Retina (tissue), 1 donor: Measurements from ENCODE around the gene ZSWIM1.

Experiments used
- DNase-seq: peaks from one replicate; pipeline ENCODE4 v3.0.0-alpha.2; 2016

Gene ZSWIM1

DNA sequence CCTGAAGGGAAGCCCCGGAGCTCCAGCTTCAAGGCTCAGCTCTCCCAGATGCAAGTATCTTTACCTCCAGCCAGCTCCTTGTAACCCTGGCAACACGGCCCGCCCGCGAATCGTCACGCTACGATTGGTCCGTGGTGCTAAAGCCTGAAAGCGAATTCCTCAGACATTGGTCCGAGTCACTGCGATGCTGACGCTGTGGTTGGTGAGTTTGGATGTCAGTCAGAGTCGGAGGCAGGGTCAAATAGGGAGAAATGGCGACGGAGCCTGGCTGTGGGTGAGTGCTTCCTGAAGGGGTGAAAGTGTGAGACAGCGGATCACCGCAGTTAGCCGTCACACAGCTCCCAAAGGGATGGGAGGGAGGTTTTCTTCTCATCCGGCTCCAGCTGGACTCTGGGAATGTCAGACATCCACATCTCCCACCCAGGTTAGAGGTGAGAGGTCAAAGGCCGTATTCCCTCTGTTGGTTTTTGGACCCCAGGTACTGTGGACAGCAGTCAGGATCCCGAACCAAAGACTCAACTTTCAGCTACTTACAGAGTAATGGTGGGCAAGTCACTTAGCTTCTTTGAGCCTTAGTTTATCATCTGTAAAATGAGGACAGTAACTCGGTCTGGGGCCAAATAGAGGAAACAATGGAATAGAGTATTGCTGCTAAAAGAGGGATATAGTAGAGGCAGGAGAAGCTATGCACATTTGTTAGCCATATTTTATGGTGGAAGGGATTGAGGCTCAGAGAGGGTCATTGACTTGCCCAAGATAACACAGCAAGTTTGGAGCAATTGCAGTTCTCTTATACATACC, at the start of gene ZSWIM1:
Gene ZSWIM1, plus strand, starts transcription at position 240 of the 801 bp plus-strand sequence. CDS start 1,366 bp downstream, outside the sequence.
- DNase-seq = peak; percentile 97

DNA sequence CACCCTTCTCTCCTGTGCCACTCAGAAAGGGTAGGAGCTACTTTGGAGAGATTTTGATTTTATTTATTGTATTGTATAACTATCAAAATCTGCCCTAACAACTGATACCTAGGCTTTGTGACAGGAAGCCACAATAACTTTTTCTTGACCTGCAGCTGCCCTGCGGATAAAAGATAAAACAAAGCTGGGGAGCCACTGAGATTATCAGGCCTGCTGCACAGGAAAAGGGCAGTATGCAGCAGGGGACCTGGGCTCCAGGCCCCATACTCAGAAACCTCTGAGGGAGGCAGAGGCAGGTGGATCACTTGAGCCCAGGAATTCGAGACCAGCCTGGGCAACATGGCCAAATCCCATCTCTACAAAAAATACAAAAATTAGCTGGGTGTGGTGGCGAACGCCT, 48.4 kb upstream of the ZSWIM1 start:
- no peak for DNase-seq

- peak; percentile 91 for DNase-seq
These were observed 47.8 kb upstream of the ZSWIM1 start, which contains the start of gene SNX21 for GRCh38 chr20:45833030-45833882. SNX21 (plus strand) TSS chr20:45833799; CDS start chr20:45833920, 121 bp downstream.

- DNase-seq = peak; percentile 92
These were observed 46.9 kb upstream of the ZSWIM1 start for GRCh38 chr20:45833883-45834796.

- DNase-seq = no peak
These were observed 46.2 kb upstream of the ZSWIM1 start for GRCh38 chr20:45834797-45835161.

DNA sequence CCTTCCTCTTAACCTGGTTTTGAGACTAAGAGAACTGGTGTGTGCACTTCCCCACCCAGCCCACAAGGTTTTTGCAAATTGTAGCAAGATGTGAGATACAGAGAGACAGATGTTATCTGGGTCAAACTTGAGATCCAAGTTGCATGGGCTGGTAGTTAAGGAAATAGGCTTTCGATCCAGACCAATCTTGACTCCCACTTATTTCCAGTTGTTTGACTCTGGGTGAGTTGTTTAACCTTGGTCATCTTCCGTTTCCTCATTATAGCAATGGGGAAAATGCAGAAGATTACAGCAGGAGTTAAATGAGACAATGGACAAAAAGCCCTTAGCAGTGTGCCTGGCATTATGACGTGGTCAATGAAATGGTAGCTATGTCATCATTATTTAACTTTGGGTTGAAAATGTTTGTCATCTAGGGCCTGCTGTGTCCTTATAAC, 45.7 kb upstream of the ZSWIM1 start:
- DNase-seq = no peak

GRCh38 chr20:45835825-45836224, 45.2 kb upstream of the ZSWIM1 start:
- DNase-seq = no peak

- no peak for DNase-seq
These were observed 44.2 kb upstream of the ZSWIM1 start for GRCh38 chr20:45836841-45837240.

DNA sequence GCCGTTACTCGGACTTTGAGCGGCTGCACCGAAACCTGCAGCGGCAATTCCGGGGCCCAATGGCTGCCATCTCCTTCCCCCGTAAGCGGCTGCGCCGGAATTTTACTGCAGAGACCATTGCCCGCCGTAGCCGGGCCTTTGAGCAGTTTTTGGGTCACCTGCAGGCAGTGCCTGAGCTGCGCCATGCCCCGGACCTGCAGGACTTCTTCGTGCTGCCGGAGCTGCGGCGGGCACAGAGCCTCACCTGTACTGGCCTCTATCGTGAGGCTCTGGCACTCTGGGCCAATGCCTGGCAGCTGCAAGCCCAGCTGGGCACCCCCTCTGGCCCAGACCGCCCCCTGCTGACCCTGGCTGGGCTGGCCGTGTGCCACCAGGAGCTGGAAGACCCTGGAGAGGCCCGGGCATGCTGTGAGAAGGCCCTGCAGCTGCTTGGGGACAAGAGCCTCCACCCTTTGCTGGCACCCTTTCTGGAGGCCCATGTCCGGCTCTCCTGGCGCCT, 40.3 kb upstream of the ZSWIM1 start:
- no peak for DNase-seq

- DNase-seq = no peak
These were observed 39.5 kb upstream of the ZSWIM1 start for GRCh38 chr20:45841407-45842129.

DNA sequence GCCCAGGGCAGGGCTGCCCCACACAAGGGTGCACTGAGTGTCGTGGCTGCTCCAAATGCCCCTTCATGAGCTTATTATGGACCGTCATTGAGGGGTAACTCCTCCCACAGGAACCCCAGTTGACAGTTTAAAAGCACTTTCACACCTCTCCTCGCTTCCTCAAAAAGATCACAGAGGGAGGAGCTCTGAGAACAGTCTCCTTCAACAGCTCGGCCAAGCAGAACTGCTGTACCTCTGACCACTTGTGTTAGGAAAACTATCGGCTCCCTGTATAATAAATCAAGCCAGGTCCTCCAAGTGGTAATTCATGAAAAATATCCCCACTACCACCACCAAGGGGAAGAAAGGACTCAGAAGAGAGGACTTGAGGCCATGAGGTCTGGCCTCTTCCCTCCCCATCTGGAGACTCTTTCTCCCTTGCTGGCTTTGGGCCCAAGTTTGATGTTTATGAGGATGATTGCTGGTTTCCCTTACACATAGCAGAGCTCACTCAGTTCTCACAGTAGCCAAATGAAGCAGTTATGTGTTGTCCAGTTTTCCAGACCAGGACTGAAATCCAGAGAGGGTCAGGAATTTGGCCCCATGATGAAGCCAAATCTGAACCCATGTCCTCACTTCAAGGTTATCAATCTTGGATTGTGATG, 38.7 kb upstream of the ZSWIM1 start:
- DNase-seq = no peak

- DNase-seq = no peak
These were observed 37.5 kb upstream of the ZSWIM1 start for GRCh38 chr20:45843506-45843905.

DNA sequence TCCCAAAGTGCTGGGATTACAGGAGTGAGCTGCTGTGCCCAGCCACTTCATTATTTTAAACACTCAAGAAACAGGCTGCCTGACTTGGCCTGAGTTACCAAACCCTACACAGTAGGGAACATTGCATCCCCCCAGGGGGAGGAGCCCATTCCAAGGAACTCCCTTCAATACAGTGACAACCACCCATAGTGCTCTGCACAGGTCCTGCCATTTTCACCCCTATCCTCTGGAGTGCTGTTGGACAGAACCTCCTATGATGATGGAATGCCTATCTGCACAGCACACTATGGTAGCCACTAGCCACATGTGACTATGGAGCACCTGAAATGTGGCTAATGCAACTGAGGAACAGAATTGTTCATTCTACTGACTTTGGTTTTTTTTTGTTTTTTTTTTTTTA, 35.6 kb upstream of the ZSWIM1 start:
- DNase-seq = no peak

GRCh38 chr20:45848421-45848820, 32.6 kb upstream of the ZSWIM1 start:
- DNase-seq = no peak

GRCh38 chr20:45848969-45849582, 32.0 kb upstream of the ZSWIM1 start:
- DNase-seq = no peak

DNA sequence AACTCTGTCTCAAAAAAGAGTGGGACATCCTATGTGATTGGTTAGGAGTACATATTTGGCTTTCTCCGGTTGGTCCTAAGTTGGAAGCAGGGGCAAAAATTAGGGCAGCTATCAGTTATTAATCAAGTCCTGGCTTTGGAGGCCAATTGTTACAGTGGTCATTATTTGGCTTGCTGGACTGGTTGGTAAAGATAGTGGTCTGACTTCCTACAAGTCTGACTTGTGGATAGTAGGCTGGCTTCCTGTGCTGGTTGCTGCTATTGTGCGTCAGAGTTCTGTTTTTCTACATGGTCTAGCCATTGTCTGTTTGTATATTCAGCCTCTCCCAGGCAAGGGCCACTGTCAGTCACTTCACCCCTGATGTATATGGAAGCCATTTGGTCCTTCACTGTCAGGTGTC, 30.8 kb upstream of the ZSWIM1 start:
- no peak for DNase-seq

DNA sequence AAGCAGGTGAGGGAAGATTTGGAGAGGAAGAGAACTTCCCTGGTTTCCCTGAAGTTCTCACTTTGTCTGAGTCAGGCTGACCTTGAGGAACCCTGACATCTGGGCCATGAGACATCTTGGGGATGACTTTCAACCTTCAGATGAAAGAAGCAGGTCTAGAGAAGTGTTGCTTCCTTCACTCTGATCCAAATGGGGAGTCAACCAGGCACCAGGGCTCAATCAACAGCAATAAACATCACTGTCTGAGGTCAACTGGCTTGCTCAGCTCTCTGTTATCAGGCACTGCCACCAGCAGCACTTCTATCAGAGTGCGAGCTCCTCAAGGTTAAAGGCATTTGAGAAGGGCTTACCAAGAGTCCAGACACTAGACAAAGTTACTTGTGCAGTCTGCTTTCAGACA, 30.1 kb upstream of the ZSWIM1 start:
- no peak for DNase-seq

DNA sequence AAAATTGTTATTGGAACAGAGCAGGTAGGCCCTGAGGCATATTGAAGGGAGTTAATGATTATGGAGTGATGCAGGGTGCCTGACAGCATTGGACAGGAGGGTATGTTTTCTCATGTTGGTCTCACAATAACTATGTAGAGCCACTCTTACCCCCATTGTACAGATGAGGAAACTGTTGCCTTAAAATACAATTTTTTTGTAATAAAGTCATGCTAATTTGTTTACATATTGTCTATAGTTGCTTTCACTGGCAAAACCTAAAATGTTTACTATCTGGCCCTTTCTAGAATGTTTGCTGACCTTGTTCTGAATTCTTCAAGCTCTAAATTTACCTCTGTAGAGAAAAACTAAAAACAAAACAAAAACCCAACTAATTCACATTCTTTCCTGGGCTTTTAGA, 29.5 kb upstream of the ZSWIM1 start:
- DNase-seq = no peak

- DNase-seq = no peak
These were observed 28.7 kb upstream of the ZSWIM1 start for GRCh38 chr20:45852326-45852725.

DNA sequence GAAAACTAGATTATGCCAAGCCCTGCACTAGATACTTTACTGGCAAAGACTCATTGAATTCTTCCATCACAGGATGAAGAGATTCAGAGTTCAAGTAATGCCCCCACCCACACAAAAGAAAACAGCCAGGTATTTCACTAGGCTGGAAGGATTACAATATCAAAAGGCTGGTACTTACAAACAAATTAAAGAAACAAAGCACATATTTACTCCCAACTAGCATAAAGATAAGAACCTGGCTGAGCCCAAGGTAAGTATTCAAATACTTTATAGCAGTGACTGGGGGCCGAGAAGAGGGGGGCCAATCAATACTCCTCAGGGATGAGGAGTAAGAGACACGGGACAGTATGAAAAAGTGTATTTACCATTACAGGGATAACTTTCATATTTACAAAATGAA, 27.5 kb upstream of the ZSWIM1 start:
- no peak for DNase-seq
